GM18861 (cell line): ENCODE results near the gene RANBP1.

Experiments
- ATAC-seq: cut with Tn5 transposase; IDR thresholded peaks from one replicate; pipeline ENCODE4 v1.9.1; 2021; ENCODE audit not compliant: unreplicated experiment

The RANBP1 gene

DNA sequence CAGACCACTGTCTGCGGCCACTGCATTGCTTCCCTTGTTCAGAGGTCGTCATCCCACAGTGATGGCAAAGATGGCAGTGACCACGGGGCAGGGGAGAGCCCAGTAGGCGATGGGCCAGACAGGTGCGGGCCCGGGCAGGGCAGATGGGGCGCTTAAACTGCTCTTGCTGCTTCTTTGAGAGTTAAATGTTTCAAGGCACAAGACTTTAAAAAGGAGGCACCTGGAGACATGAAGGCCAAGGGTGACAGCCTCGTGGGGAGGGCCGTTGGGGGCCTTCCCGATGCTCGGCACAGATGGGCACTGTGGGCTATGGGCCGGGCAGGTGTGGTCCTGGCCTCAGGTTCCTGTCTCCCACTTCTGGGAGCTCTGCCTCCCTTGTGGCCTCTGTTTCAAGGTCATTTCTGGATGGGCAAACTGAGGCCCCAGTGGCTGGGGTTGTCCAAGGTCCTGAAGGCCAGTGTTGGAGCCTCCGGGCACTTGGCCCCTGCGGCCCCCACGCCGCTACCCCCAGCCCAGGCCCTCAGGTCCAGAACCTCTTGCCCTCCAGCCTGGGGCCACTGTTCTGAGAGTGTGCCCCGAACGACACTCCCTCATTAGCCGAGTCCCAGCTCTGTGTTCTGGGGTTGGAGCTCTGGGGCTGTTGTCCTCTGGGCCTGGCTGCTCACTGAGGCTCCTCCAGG lies 51.9 kb downstream of the RANBP1 start:
- ATAC-seq: no peak

DNA sequence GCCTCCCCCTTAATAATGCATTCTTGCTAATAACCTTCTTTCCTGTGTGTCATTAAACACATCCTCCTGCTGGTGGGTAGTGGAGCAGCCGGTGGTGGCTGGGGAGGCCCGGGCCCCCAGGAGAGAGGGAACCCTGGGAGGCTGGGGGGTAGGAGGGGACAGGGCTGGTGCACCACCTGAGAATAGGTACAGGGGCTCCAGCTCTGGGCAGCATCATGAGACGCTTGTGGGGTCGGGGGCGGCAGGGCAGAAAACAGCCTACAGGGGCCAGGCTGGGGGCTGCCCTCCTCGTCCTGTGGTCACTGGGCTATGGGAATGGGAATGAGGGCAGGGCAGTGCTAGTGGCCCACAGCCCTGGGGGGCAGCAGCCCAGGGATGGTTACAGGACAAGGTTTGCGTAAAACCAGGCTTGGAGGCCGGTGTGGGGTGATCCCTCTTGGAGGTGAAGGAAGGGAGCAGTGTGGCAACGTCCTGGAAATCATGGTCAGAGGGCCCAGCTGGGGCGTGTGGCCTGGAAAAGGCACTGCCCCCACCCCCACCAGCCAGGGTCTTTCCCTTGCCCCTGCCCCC lies 53.4 kb downstream of the RANBP1 start:
- no peak for ATAC-seq

DNA sequence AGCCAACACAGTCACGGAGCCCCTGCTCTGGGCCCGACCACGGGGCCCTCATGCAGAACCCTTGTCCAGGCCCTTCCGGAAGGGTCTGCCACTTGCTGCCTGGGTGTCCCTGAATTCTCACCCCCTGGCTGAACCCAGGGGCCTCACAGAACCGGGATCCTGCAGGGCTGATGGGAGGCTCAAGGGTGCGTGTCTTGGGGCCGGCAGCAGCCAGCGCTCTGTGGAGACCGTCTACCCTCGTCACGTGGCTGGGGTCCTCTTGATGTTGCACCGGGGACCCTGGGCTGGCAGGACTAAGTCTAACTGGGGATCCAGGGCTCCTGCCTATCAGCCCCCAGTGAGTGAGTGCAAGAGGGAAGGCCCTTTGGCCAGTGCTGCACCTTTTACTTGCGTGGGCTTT lies 54.3 kb downstream of the RANBP1 start:
- no peak for ATAC-seq

DNA sequence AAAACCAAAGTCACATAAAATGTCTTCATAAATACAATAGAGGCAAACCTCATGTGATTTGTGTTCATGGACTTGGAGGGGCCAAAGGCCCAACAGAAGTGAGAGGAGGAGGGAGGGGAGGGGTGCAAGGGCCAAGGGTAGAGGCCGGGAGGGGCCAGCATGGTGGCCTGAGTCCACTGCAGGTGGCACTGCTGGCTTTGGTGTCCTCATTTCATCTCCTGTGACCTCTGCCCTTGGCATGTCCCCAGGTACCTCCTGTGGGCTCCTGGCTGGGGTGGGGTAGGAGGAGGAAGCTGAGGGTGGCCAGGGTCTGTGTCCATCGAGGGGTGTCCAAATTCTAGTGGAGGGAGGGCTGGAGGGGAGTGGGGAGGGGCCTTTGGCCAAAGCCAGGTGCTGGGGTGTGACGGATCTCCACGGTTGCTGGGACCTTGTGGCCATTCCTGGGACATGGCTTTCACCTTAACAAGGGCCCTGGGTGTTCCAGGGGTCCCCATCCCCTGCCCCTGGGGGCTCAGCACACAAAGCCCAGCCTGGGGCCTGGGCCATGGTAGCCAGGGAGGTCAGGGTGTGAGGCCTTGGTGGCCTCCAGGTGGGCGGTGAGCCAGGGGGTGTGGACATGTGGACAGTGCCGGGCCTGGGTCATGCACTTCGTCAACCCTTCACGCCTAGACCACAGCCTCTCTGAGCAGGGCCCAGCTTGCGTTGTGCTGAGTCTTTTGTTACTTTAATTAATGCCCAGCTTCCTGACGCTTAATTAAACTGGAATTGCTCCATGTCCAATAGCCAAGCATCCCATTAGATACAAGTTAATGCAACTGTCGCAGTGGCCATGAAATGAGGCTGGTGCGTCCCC lies 55.6 kb downstream of the RANBP1 start:
- ATAC-seq: no peak

DNA sequence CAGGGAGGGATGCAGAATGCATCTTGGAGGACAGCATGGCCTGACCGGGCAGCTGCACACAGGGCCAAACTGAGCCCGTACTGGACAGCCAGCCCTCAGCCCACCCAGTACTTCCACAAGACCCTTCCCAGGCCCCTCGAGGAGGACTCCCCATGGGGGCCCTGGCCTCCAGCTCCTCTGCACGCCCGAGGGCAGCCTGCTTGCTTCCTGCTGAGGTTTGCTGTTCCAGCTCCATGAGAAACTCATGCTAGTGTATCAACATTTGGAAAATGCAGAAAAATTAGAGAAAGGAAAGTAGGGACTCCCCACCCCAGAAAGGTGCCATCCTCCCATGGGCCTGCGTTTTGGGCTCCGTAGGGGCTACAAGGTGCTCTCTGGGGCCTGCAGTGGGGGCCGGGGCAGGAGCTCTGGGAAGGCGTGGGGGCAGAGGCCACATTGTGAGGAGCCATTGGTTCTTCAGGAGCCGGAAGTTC lies 56.3 kb downstream of the RANBP1 start:
- ATAC-seq: no peak

DNA sequence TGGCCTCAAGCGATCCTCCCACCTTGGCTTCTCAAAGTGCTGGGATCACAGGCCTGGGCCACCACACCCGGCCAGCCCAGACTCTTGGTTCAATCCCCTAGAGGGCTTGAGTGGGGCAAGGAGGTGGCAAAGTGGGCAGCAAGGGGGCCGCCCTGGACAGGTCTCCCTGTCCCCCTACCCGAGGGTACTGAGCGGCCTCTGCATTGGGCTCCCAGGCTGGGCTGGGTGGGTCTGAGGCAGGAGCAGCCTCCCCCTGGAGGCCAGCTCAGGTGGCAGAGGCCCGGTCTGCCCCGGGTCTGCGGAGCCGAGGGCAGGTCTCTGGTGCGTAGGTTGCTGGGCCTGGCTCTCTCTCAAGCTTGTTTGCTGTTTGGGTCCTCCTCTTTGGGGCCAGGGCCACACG lies 57.3 kb downstream of the RANBP1 start:
- no peak for ATAC-seq

DNA sequence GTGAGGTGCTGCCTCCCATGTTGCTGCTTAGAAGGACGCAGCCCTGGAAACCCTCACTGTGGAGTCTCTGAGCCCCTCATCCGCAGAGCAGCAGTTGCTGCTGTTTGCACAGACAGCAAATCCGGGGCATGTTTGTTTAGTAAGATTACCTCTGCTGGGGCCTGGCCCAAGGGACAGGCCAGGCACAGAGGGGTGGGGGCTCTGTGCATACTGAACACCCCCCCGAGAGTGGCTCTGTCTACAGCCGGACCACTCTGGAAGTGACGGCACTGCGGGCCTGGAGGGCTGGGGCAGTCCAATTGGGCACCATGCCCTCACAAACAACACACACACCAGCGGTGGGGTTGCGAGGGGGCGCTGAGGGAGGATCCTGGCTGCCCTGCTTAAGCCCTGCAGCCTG lies 57.9 kb downstream of the RANBP1 start:
- ATAC-seq: no peak

DNA sequence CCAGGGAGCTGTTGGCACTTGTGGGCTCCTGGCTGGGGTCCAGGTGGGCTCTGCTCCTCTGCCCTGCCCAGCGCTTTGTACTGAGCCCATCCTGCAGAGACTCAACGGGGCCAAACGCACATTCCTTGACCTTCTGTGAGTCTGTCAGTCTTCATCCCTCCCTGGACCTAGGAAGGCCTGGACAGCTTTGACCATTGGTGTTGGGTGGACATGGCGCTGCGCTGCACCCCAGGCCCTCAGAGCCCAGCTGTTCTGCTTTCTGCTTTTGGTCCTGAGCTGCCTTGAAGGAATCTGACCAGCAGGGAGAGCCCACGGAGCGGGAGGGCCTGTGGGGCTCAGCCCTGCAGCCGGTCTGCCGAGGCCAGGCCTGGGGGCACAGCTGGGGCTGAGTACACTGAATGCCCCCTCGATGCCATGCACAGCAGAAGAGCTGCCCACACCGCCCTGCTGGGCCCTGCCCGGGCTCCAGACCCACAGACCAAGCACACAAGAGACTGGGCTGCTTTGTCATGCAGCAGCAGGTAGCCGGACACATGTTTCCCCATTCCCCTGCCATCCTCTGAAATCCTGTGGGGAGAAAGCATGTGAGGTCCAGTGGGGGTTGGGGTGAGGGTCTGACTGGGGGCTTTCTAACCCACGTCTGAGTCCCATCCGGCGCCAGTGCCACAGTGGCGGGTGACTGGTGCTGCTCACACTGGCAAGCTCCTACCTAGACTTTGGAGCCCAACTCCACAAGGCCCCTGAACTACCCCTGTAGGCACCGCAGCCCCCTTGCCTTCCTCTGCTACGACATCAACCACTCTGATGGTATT lies 59.1 kb downstream of the RANBP1 start:
- no peak for ATAC-seq

DNA sequence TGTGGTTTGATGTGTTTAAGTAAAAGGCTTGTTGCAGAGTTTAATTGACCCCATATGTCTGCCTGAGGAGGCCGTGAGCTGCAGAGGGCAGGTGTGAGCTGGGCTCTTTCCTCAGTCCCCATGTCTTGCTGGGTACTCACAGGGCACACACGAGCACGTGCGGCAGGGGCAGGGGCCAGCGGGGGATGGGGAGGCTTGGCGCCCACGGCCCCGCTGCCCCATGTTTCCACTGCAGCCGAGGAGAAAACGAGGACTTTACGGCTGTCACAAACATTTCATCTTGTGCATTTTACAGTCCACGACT lies 59.6 kb downstream of the RANBP1 start:
- ATAC-seq: no peak

DNA sequence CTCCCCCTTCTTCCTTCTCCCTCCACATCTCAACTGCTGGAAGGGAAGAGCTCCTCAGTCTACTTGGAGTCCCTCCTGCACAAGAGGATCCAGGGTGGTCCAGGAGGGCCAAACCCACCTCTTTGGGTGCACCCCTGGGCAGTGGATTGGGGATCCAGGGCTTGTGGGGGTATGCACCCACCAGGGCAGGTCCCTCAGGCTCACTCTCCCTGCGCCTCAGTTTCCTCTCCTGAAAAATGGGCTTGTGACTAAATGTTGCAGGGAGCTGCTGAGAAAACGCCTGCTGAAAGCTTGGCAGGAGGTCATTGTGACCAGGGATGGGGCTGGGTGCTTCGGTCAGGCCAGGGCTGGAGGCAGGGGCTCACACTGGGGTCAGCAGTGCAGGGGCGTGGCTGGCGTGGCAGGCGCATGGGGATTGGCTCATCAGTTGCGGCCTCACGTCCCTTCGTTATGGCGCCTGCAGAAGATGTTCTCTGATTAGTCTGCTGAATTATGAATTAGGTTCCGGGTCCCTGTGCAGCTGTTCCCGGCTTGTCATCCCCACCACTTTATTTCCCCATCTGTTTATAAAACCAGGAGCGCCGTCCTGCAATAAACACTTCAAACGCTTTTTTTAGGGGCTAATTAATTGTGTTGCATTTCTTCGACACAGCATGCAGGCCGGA lies 60.6 kb downstream of the RANBP1 start:
- ATAC-seq: no peak
